Upper lobe of left lung (tissue), 6 donors: ENCODE results near the gene PPM1D. TPM values are rescaled to one million over a fixed set of nuclear protein-coding genes. Genes with fewer than 3 reads are reported as not detected.

Experiments
- ATAC-seq, 2 donors: fragments of 200-7000 bp; cut with Tn5 transposase; one replicate each; pipeline ENCODE4 v1.9.1; 2022; ENCODE audit warnings: mild to moderate bottlenecking in 2 of 2, moderate library complexity in 2 of 2; ENCODE audit not compliant: low FRiP score in 2 of 2
- DNase-seq, 2 donors: peaks; one replicate each; pipeline ENCODE4 v3.0.0-alpha.2; 2019 to 2020
- H3K27ac ChIP-seq, 4 donors: fragments of 200-600 bp; sonication (generic); one replicate each; pipeline ENCODE4 v1.5.1; 2016 to 2019
- H3K27me3 ChIP-seq, 4 donors: fragments of 200-600 bp; sonication (generic); one replicate each; pipeline ENCODE4 v1.5.1; 2017 to 2019
- H3K36me3 ChIP-seq, 4 donors: fragments of 200-600 bp; sonication (generic); one replicate each; pipeline ENCODE4 v1.5.1; 2016 to 2019
- H3K4me1 ChIP-seq, 4 donors: fragments of 200-600 bp; sonication (generic); one replicate each; pipeline ENCODE4 v1.5.1; 2018 to 2019
- H3K4me3 ChIP-seq, 4 donors: fragments of 200-600 bp; sonication (generic); one replicate each; pipeline ENCODE4 v1.5.1; 2017 to 2019; ENCODE audit warnings: mild to moderate bottlenecking in 2 of 4, moderate library complexity in 1 of 4
- H3K9me3 ChIP-seq, 4 donors: fragments of 200-600 bp; sonication (generic); one replicate each; pipeline ENCODE4 v1.5.1; 2018 to 2019
- EP300 ChIP-seq, 4 donors: sonication (generic); formaldehyde crosslinking; IDR thresholded peaks; one replicate each; pipeline ENCODE4 v1.5.1; 2017; ENCODE audit warnings: antibody characterized with exemption in 4 of 4, control low read depth in 2 of 4
- POLR2A ChIP-seq, 4 donors: fragments of 450-650 bp; IDR thresholded peaks; one replicate each; pipeline ENCODE4 v1.5.1; 2016 to 2017; ENCODE audit warnings: antibody characterized with exemption in 4 of 4, mild to moderate bottlenecking in 2 of 4
- POLR2AphosphoS5 ChIP-seq, 2 donors: sonication (generic); formaldehyde crosslinking; IDR thresholded peaks; one replicate each; pipeline ENCODE4 v1.5.1; 2017; ENCODE audit warnings: antibody characterized with exemption in 2 of 2
- WGBS, 2 donors: methylation state at CpG; one replicate each; pipeline ENCODE4 v1.1.5; 2017 to 2018; 5-methylcytosine and 5-hydroxymethylcytosine counted together
- total RNA-seq, 6 donors: library from RNA; depleted of rRNA in 4 of 6; stranded (reverse); fragments of >200 nt in 4 of 6; gene quantifications; one replicate each; pipeline versions ENCODE4 v1.1.0 to v1.2.1, GENCODE V29; 2016 to 2021
- TF ChIP-seq, protein P1 (sequence below), 6 experiments: fragments of 450-650 bp in 4 of 6; fragments of 200-600 bp in 2 of 6; sonication (generic) in 2 of 6; IDR thresholded peaks; one replicate each; pipeline ENCODE4 v1.5.1; 2016 to 2019; ENCODE audit warnings: antibody characterized with exemption in 6 of 6
- donor health status: DM: no; HTN: no; CAD: no; lungs with moderate emphysema.
- donor health status: DM: no; HTN: yes; CAD: no; lungs with severe emphysema.

Gene PPM1D
- total RNA-seq, 6 donors from 2014 or later: 14.4 to 25.9 (median 19.8) TPM

DNA sequence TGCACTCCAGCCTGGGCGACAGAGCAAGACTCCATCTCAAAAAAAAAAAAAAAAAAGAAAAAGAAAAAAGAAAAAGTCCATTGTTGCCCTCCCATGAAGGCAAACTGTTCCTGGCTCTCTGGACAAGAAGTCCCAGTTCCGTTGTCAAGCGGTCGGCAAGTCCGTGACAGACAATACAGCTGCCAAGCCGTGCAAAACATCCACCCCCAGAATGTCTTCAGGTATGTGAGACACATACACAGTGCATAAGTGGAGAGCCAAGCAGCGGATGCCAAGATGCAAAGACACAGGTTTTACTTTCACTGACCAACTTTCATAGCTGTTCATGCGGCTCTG is 40.4 kb upstream of the PPM1D start:
- 76 to 81% methylated on average over 8 of the region's 8 CpGs for WGBS, 2 donors

DNA sequence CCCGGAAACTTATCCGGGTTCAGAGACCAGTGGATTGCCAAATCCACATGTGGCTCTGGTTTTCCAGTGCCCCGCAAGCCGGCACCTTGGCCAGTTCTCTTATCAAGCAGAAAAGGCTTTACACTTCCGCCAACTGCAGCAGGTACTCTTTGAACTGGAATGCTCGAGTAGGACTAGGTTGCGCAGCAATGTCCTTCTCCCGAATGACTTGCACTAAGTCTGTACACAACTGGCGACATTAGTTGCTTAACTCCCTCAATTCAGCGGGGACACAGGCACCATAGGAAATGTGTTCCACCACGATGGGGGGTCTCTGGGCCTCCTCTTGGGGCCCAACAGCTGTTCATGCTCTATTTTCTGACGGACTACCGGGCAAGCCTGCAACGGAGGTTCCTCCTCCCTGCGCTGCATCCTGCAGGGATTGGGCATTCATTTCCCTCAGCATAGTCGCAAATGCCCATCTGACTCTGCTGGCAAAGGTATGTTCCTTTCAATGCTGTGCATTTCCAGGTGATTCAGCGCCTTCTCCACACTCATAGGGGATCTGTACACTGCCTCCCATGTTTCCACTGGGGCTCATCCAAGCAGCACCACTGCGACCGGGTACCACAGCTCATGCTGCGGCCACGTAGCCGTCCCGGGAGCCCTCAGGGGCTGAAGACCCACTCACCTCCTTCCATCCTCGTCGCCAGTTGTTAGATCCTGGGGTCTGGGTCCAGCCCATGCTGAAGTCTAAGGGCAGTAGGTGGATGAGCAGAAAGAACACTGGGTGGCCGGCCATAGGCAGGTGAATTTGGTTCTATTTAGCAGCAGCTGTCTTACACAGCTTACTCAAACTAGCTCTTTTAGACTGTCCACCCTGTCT is 39.8 kb upstream of the PPM1D start:
- Histone ChIP-seq H3K27me3 (no peaks in the 10 kb centered on the region), H3K4me3 (no peak overlapping the region), H3K9me3 (peaks cover 0 to 4% (median 0%) of the 10 kb centered on the region in 4 donors), H3K27ac (peak overlapping the region in 2 of 4 donors; percentile 4 to 38), H3K36me3 (no peaks in the 10 kb centered on the region), H3K4me1 (no peaks in the 10 kb centered on the region)
- TF ChIP-seq, protein P1, sequence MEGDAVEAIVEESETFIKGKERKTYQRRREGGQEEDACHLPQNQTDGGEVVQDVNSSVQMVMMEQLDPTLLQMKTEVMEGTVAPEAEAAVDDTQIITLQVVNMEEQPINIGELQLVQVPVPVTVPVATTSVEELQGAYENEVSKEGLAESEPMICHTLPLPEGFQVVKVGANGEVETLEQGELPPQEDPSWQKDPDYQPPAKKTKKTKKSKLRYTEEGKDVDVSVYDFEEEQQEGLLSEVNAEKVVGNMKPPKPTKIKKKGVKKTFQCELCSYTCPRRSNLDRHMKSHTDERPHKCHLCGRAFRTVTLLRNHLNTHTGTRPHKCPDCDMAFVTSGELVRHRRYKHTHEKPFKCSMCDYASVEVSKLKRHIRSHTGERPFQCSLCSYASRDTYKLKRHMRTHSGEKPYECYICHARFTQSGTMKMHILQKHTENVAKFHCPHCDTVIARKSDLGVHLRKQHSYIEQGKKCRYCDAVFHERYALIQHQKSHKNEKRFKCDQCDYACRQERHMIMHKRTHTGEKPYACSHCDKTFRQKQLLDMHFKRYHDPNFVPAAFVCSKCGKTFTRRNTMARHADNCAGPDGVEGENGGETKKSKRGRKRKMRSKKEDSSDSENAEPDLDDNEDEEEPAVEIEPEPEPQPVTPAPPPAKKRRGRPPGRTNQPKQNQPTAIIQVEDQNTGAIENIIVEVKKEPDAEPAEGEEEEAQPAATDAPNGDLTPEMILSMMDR (IDR thresholded peaks at IDR 0.05): no peak
- TF ChIP-seq EP300 (IDR thresholded peaks at IDR 0.05) (no peak), POLR2AphosphoS5 (IDR thresholded peaks at IDR 0.05) (no peak), POLR2A (IDR thresholded peaks at IDR 0.05) (no peak)
- DNase-seq: peak; percentile 54 to 80
- peak in 1 of 2 donors; percentile 17 for ATAC-seq
- 83 to 84% methylated on average over 21 to 26 of the region's 26 CpGs for whole genome bisulfite sequencing, 2 donors

More for the DNA sequence above, 40.4 kb upstream of the PPM1D start:
- no peaks in the 10 kb centered on the region for H3K27me3 ChIP-seq
- peak overlapping the region in 2 of 4 donors; percentile 4 to 38 for H3K27ac ChIP-seq
- no peaks in the 10 kb centered on the region for H3K4me1 ChIP-seq
- ATAC-seq (no peak), DNase-seq (no peak)
- H3K9me3 ChIP-seq: peaks cover 0 to 4% (median 0%) of the 10 kb centered on the region in 4 donors
- no peak overlapping the region for H3K4me3 ChIP-seq
- no peaks in the 10 kb centered on the region for H3K36me3 ChIP-seq
- TF ChIP-seq POLR2AphosphoS5 (IDR thresholded peaks at IDR 0.05): no peak
- no peak for TF ChIP-seq POLR2A (IDR thresholded peaks at IDR 0.05)
- no peak for TF ChIP-seq EP300 (IDR thresholded peaks at IDR 0.05)
- TF ChIP-seq, protein P1 (IDR thresholded peaks at IDR 0.05): no peak

DNA sequence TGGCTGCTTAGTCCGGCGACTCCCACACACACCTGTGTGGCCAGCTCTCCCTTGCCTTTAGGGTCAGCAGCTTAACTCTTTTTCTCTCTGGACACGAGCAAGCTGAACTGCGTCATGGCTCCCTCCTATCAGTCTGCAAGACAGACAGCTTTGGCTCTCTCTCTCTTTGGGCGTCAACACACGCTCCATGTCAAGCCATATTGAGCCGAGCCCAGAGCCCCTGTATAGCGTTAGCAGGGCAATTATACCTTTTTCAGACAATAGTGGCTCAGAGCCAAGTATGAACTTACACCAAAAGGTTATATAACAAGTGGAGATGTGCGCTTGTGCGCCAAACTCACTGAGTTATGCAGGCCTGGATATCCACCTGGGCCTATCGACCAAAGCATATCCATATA is 39.1 kb upstream of the PPM1D start:
- ATAC-seq (peak in 1 of 2 donors; percentile 17), DNase-seq (no peak)
- Histone ChIP-seq H3K27ac (no peak overlapping the region), H3K36me3 (no peaks in the 10 kb centered on the region), H3K9me3 (peaks cover 0 to 4% (median 0%) of the 10 kb centered on the region in 4 donors), H3K27me3 (no peaks in the 10 kb centered on the region), H3K4me1 (no peaks in the 10 kb centered on the region), H3K4me3 (no peak overlapping the region)
- WGBS, 2 donors: 92 to 95% methylated on average over 11 of the region's 11 CpGs
- TF ChIP-seq, protein P1 (IDR thresholded peaks at IDR 0.05): no peak
- TF ChIP-seq POLR2A (IDR thresholded peaks at IDR 0.05) (no peak), EP300 (IDR thresholded peaks at IDR 0.05) (no peak), POLR2AphosphoS5 (IDR thresholded peaks at IDR 0.05) (no peak)

DNA sequence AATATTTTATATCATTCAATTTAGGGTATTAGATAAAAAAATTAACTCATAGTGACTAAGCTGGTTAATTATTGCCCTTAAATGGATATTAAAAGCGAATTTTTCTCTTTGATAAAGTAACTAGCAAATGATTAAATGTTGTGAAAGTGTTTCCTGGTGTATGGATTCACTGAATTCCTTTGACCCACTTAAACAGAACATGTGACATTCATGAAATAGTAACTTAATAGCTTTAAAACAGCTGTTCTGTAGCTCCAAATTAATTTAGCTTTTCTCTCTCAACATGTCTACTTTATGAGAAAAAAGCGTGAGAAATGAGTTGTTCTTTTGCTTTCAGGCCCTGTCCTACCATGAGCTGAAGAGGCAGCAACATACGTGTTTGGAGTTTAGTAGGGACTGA is 37.6 kb upstream of the PPM1D start:
- H3K4me3 ChIP-seq: no peak overlapping the region
- ATAC-seq (no peak), DNase-seq (no peak)
- H3K9me3 ChIP-seq: peaks cover 0 to 4% (median 0%) of the 10 kb centered on the region in 4 donors
- no peaks in the 10 kb centered on the region for H3K27me3 ChIP-seq
- H3K27ac ChIP-seq: no peak overlapping the region
- no peaks in the 10 kb centered on the region for H3K4me1 ChIP-seq
- no peak for TF ChIP-seq EP300 (IDR thresholded peaks at IDR 0.05)
- TF ChIP-seq, protein P1 (IDR thresholded peaks at IDR 0.05): no peak
- no peaks in the 10 kb centered on the region for H3K36me3 ChIP-seq
- 57% methylated on average over 3 of the region's 3 CpGs for WGBS, 2 donors

DNA sequence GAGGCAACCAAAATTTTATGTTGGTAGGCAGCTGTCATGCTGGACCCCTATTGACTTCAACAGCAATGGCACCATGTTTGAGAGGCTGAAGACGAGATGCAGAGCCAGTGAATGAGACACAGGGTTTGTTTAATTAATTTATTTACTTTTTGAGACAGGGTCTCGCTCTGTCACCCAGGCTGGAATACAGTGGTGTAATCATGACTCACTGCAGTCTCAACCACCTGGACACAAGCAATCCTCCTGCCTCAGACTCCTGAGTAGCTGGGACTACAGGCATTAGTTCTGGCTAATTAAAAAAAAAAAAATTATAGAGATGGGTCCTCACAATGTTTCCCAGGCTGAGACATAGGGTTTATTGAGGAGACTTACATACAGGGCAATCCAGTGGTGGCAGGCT is 36.2 kb upstream of the PPM1D start:
- no peak for ATAC-seq
- H3K36me3 ChIP-seq: no peaks in the 10 kb centered on the region
- H3K4me3 ChIP-seq: no peak overlapping the region
- DNase-seq: no peak
- H3K27ac ChIP-seq: no peak overlapping the region
- no peaks in the 10 kb centered on the region for H3K9me3 ChIP-seq
- no peaks in the 10 kb centered on the region for H3K27me3 ChIP-seq
- no peaks in the 10 kb centered on the region for H3K4me1 ChIP-seq
- WGBS, 2 donors: 81 to 94% methylated on average over 2 of the region's 2 CpGs
- TF ChIP-seq POLR2A (IDR thresholded peaks at IDR 0.05): no peak
- no peak for TF ChIP-seq EP300 (IDR thresholded peaks at IDR 0.05)
- no peak for TF ChIP-seq POLR2AphosphoS5 (IDR thresholded peaks at IDR 0.05)
- TF ChIP-seq, protein P1 (IDR thresholded peaks at IDR 0.05): no peak
